Measurements from ENCODE around the gene SERTAD1.

- TF ChIP-seq CTCF (IDR thresholded peaks at IDR 0.05; ENCODE audit: low read depth, low read length), result no peak
- TF ChIP-seq POLR2A (IDR thresholded peaks at IDR 0.05; ENCODE audit: extremely low read depth, insufficient read length), result no peak
- TF ChIP-seq MAX (IDR thresholded peaks at IDR 0.05; ENCODE audit: low read depth, low read length), result no peak
- TF ChIP-seq MYC (IDR thresholded peaks at IDR 0.05; ENCODE audit: low read depth, low read length), result no peak
These were observed 12.5 kb upstream of the SERTAD1 start for GRCh38 chr19:40438284-40438683.

Measured in NB4 (cell line).